ENCODE measurements around the gene TRIML1. TPM values are rescaled to one million over a fixed set of nuclear protein-coding genes. Genes with fewer than 3 reads are reported as not detected.

TRIML1 gene
- total and polyA plus RNA-seq, 9 of the 15 experiments (the other 6 are each of a cell fraction or from before 2014, with no cell fraction given) = 0.10 TPM; not detected in 8

- Histone ChIP-seq H3K4me2 (ENCODE audit: insufficient read depth, low read length) (no peak overlapping the region), H2AFZ (ENCODE audit: low read depth, low read length) (no peak overlapping the region), H3K36me3 (ENCODE audit: control insufficient read depth, insufficient read depth, low read length) (no peaks in the 10 kb centered on the region), H4K20me1 (replicated peaks; ENCODE audit: control insufficient read depth, insufficient read depth, low read length) (no peaks in the 10 kb centered on the region), H3K9me1 (ENCODE audit: control insufficient read depth, insufficient read depth, low read length) (no peaks in the 10 kb centered on the region), H3K27me3 (ENCODE audit: control insufficient read depth in 2 of 2, insufficient read depth in 2 of 2, low read length in 2 of 2) (no peaks in the 10 kb centered on the region), H3K9ac (ENCODE audit: insufficient read depth in 1 of 2, low read depth in 2 of 2, low read length in 2 of 2) (no peak overlapping the region), H3K4me3 (no peak overlapping the region), H3K79me2 (ENCODE audit: control insufficient read depth, insufficient read depth, low read length) (no peaks in the 10 kb centered on the region), H3K4me1 (replicated peaks in 1 of 2; ENCODE audit: control insufficient read depth in 2 of 2, insufficient read depth in 2 of 2, low read length in 2 of 2) (no peaks in the 10 kb centered on the region), H3K9me3 (replicated peaks; ENCODE audit: control insufficient read depth, insufficient read depth, low read depth, low read length) (no peaks in the 10 kb centered on the region), H3K27ac (ENCODE audit: extremely low read depth, low read depth, low read length) (no peak overlapping the region)
- FAIRE-seq = no peak
- TF ChIP-seq THAP12 (CRISPR knock-in tag; IDR thresholded peaks at IDR 0.05) (no peak), ZNF79 (CRISPR knock-in tag; IDR thresholded peaks at IDR 0.05; ENCODE audit: low read depth) (no peak), HMGN3 (IDR thresholded peaks at IDR 0.05; ENCODE audit: borderline replicate concordance, extremely low read depth, insufficient read length, low read depth, low read length) (no peak), THAP7 (CRISPR knock-in tag; IDR thresholded peaks at IDR 0.05) (no peak), NR2C1 (IDR thresholded peaks at IDR 0.05) (no peak), NR2C1 (tag; IDR thresholded peaks at IDR 0.05) (no peak), THRB (CRISPR knock-in tag; conservative IDR thresholded peaks at IDR 0.05) (no peak), ZC3H4 (CRISPR knock-in tag; IDR thresholded peaks at IDR 0.05; ENCODE audit: borderline replicate concordance) (no peak), SREBF2 (CRISPR knock-in tag; IDR thresholded peaks at IDR 0.05) (no peak), ZFX (CRISPR knock-in tag; IDR thresholded peaks at IDR 0.05) (no peak), PPARD (CRISPR knock-in tag; IDR thresholded peaks at IDR 0.05) (no peak)
- intact Hi-C loops (cut with micrococcal nuclease) = no loop called here
- ChIA-PET CTCF (ENCODE audit: low intra/inter-chr PET ratio) (no interaction called here), POLR2A (no interaction called here)
- no peak for DNase-seq (ENCODE audit: extremely low read depth in 1 of 4, low spot score in 3 of 4)
- BruUV-seq (replicated peaks) = no TSS peak
- no peak for ATAC-seq
- 2% methylated on average over 11 of the region's 11 CpGs for WGBS (ENCODE audit: insufficient coverage, low coverage, missing lambda C conversion rate)
- in situ Hi-C loops (cut with MboI) = no loop called here
Observed at GRCh38 chr4:188143731-188144130, 4.5 kb downstream of the TRIML1 start.
